Ovary (tissue), 9 donors: Measurements from ENCODE around the gene COX19. TPM values are rescaled to one million over a fixed set of nuclear protein-coding genes. Genes with fewer than 3 reads are reported as not detected.
A peak's percentile ranks its signal among the peaks of the same experiment; 100 is the strongest.
"Not testable (repeated sequence)": the region's sequence is repeated elsewhere in the genome, so short reads cannot be mapped to it uniquely, and the experiment has no call there.

Source experiments
- DNase-seq, 5 donors: peaks; one replicate each; pipeline ENCODE4 v3.0.0-alpha.2; 2019 to 2020
- H3K27ac ChIP-seq, 2 donors: fragments of 200-600 bp; one replicate each; pipeline versions ENCODE4 v1.5.1 to v1.8.0; 2019 to 2022
- H3K27me3 ChIP-seq: fragments of 200-600 bp; one replicate; pipeline ENCODE4 v1.8.0; 2022
- H3K36me3 ChIP-seq: fragments of 200-600 bp; sonication (generic); one replicate; pipeline ENCODE4 v1.5.1; 2019
- H3K4me1 ChIP-seq: one replicate; pipeline ENCODE4 v1.8.1; 2013; ENCODE audit warnings: mild to moderate bottlenecking, moderate library complexity; ENCODE audit not compliant: insufficient read depth
- H3K4me3 ChIP-seq: fragments of 200-600 bp; sonication (generic); one replicate; pipeline ENCODE4 v1.5.1; 2017
- H3K9me3 ChIP-seq, 2 donors: fragments of 200-600 bp in 1 of 2; sonication (generic) in 1 of 2; one replicate each; pipeline versions ENCODE4 v1.5.1 to v1.8.1; 2013 to 2019; ENCODE audit warnings: mild to moderate bottlenecking in 1 of 2, moderate library complexity in 1 of 2
- CTCF ChIP-seq, 3 donors: fragments of 450-650 bp in 2 of 3; fragments of 200-600 bp in 1 of 3; IDR thresholded peaks; one replicate each; pipeline versions ENCODE4 v1.5.1 to v1.8.0; 2016 to 2022; ENCODE audit warnings: antibody characterized with exemption in 3 of 3, mild to moderate bottlenecking in 1 of 3
- EP300 ChIP-seq: sonication (generic); formaldehyde crosslinking; IDR thresholded peaks from one replicate; pipeline ENCODE4 v1.6.1; 2017; ENCODE audit warnings: antibody characterized with exemption
- POLR2A ChIP-seq: fragments of 450-650 bp; IDR thresholded peaks from one replicate; pipeline ENCODE4 v1.6.1; 2017; ENCODE audit warnings: antibody characterized with exemption, mild to moderate bottlenecking, moderate library complexity
- WGBS, 3 donors: extraction: QIAGEN DNeasy Blood & Tissue Kit in 1 of 3; methylation state at CpG; one replicate each; pipeline versions ENCODE4 v1.1.5 to v1.1.7; 2013 to 2017; 5-methylcytosine and 5-hydroxymethylcytosine counted together
- intact Hi-C, 4 donors: fragments of 100-400 bp; cut with DNase I; formaldehyde crosslinking; loops; one replicate each; pipeline versions ENCODE4 v1.11.0 to v1.15.1; 2022 to 2023
- polyA plus RNA-seq, 2 donors: library from polyadenylated mRNA; stranded (reverse); fragments of 200-250 nt in 1 of 2; fragments of 350-450 nt in 1 of 2; fragmentation: Illumina TruSeq in 1 of 2; extraction: RNeasy Lipid Tissue Mini Kit (QIAGEN cat#74804) in 1 of 2; gene quantifications; one replicate each; pipeline ENCODE4 v1.2.3, GENCODE V29; 2013 to 2014
- total RNA-seq, 7 donors: library from RNA; depleted of rRNA in 2 of 7; stranded (reverse); fragments of >200 nt in 2 of 7; fragmentation: NEBNext Ultra II Directional in 3 of 7; extraction: Animal tissue kit (Norgen Biotek cat#: 25700) in 3 of 7; gene quantifications; one replicate each; pipeline versions ENCODE4 v1.1.0 to v1.2.4, GENCODE V29; 2016 to 2023
- donor health status: DM: no; HTN: no; CAD: no; lungs with moderate emphysema.
- donor health status: DM: no; HTN: no; CAD: no.
- donor health status: Bipolar disorder and iron deficiency.
- donor health status: DM: yes; HTN: yes; CAD: no.
- donor health status: DM: no; HTN: no; CAD: no.
- donor health status: DM: yes; HTN: yes; CAD: no.

Gene COX19
- total and polyA plus RNA-seq, 9 donors, result 6.7 to 15.2 (median 10.3) TPM

GRCh38 chr7:963236-964078 lies 11.9 kb downstream of the COX19 start:
- peaks cover 16% of the 10 kb centered on the region for H3K4me1 ChIP-seq
- H3K9me3 ChIP-seq, result no peaks in the 10 kb centered on the region
- no peaks in the 10 kb centered on the region for H3K36me3 ChIP-seq
- H3K4me3 ChIP-seq, result no peak overlapping the region
- intact Hi-C loops, result no loop called here
- peak in 2 of 5 donors; percentile 43 to 56 for DNase-seq
- no peak overlapping the region for H3K27ac ChIP-seq
- WGBS, 3 donors, result 17 to 27% (median 18%) methylated on average over 27 to 37 of the region's 37 CpGs
- H3K27me3 ChIP-seq, result no peaks in the 10 kb centered on the region
- TF ChIP-seq CTCF (IDR thresholded peaks at IDR 0.05) (no peak), EP300 (no peak), POLR2A (no peak)

GRCh38 chr7:962401-963081 lies 12.8 kb downstream of the COX19 start:
- 62 to 74% (median 73%) methylated on average over 16 to 17 of the region's 17 CpGs for WGBS, 3 donors
- DNase-seq, result peak in 2 of 5 donors; percentile 24 to 36

GRCh38 chr7:961546-962400 lies 13.6 kb downstream of the COX19 start:
- Histone ChIP-seq H3K4me3 (no peak overlapping the region), H3K27ac (no peak overlapping the region), H3K36me3 (no peaks in the 10 kb centered on the region), H3K27me3 (no peaks in the 10 kb centered on the region), H3K4me1 (peaks cover 16% of the 10 kb centered on the region), H3K9me3 (no peaks in the 10 kb centered on the region)
- 70 to 83% (median 82%) methylated on average over 37 of the region's 37 CpGs for WGBS, 3 donors
- DNase-seq, result peak in 2 of 5 donors; percentile 19 to 37
- TF ChIP-seq EP300, result no peak
- TF ChIP-seq CTCF (IDR thresholded peaks at IDR 0.05), result no peak
- TF ChIP-seq POLR2A, result no peak
- intact Hi-C loops, result no loop called here

More at GRCh38 chr7:962401-963081, 12.8 kb downstream of the COX19 start:
- no peaks in the 10 kb centered on the region for H3K27me3 ChIP-seq
- no peak for TF ChIP-seq EP300
- no peak for TF ChIP-seq POLR2A
- no peak for TF ChIP-seq CTCF (IDR thresholded peaks at IDR 0.05)
- H3K36me3 ChIP-seq, result no peaks in the 10 kb centered on the region
- intact Hi-C loops, result no loop called here
- no peak overlapping the region for H3K27ac ChIP-seq
- peaks cover 16% of the 10 kb centered on the region for H3K4me1 ChIP-seq
- no peak overlapping the region for H3K4me3 ChIP-seq
- no peaks in the 10 kb centered on the region for H3K9me3 ChIP-seq

- H3K4me1 ChIP-seq, result peaks cover 16% of the 10 kb centered on the region
- H3K9me3 ChIP-seq, H3K27me3 ChIP-seq, intact Hi-C loops, H3K4me3 ChIP-seq, H3K27ac ChIP-seq, H3K36me3 ChIP-seq: not testable (repeated sequence)
- peak in 3 of 5 donors; percentile 18 to 77 (median 55) for DNase-seq
- 20 to 24% (median 23%) methylated on average over 13 of the region's 13 CpGs for WGBS, 3 donors
These were observed 14.4 kb downstream of the COX19 start for GRCh38 chr7:960972-961371.
